ENCODE data around the gene THSD7A.
"Not testable (repeated sequence)": the region's sequence is repeated elsewhere in the genome, so short reads cannot be mapped to it uniquely, and the experiment has no call there.

THSD7A gene

DNA sequence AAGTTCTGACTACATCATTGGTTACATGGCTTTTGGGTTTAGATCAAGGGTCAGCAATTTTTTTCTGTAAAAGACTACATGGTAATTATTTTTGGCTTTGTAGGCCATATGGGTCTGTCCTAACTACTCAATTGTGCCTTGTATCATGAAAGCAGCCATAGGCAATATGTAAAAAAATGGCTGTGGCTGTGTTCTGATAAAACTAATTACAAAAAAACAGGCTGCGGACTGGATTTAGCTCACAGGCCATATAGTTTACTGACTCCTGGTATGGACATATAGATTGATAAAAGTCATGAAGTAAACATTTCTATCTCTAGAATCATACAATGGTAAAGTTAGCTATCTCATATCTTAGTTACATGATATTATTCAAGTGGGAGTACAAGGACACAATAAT, 375.4 kb downstream of the THSD7A start:
- TF ChIP-seq, protein P1, sequence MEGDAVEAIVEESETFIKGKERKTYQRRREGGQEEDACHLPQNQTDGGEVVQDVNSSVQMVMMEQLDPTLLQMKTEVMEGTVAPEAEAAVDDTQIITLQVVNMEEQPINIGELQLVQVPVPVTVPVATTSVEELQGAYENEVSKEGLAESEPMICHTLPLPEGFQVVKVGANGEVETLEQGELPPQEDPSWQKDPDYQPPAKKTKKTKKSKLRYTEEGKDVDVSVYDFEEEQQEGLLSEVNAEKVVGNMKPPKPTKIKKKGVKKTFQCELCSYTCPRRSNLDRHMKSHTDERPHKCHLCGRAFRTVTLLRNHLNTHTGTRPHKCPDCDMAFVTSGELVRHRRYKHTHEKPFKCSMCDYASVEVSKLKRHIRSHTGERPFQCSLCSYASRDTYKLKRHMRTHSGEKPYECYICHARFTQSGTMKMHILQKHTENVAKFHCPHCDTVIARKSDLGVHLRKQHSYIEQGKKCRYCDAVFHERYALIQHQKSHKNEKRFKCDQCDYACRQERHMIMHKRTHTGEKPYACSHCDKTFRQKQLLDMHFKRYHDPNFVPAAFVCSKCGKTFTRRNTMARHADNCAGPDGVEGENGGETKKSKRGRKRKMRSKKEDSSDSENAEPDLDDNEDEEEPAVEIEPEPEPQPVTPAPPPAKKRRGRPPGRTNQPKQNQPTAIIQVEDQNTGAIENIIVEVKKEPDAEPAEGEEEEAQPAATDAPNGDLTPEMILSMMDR (IDR thresholded peaks at IDR 0.05; ENCODE audit: low read depth, low read length) = no peak
- Histone ChIP-seq H3K27me3 (ENCODE audit: insufficient read depth, low read depth, severe bottlenecking) (no peaks in the 10 kb centered on the region), H3K9me3 (ENCODE audit: severe bottlenecking) (no peaks in the 10 kb centered on the region), H3K27ac (no peak overlapping the region), H3K36me3 (no peaks in the 10 kb centered on the region), H3K4me3 (ENCODE audit: low read depth, low read length) (no peak overlapping the region)
- DNase-seq = no peak

DNA sequence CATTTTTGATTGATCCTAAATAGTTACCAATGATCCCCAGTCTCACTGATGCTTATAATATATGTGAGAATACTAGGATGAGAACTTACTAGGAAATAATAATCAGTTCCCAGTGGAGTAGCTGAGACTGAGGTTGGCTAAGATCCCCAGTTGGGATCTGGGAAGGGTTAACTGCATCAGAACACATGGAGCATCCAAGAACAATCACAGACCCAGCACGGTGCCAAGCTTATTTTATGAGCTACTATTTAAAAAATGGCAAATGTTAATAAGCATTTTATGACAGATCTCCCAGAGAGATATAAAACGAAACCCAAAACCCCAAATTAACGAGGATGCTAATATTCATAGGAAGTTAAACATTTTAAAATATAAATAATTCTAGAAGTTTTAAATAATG, 379.5 kb downstream of the THSD7A start:
- H3K36me3 ChIP-seq = no peaks in the 10 kb centered on the region
- no peak for DNase-seq
- H3K27ac ChIP-seq = no peak overlapping the region
- H3K4me3 ChIP-seq (ENCODE audit: low read depth, low read length) = no peak overlapping the region
- TF ChIP-seq, protein P1 (IDR thresholded peaks at IDR 0.05; ENCODE audit: low read depth, low read length) = no peak
- no peaks in the 10 kb centered on the region for H3K27me3 ChIP-seq (ENCODE audit: insufficient read depth, low read depth, severe bottlenecking)
- H3K9me3 ChIP-seq (ENCODE audit: severe bottlenecking) = no peaks in the 10 kb centered on the region

DNA sequence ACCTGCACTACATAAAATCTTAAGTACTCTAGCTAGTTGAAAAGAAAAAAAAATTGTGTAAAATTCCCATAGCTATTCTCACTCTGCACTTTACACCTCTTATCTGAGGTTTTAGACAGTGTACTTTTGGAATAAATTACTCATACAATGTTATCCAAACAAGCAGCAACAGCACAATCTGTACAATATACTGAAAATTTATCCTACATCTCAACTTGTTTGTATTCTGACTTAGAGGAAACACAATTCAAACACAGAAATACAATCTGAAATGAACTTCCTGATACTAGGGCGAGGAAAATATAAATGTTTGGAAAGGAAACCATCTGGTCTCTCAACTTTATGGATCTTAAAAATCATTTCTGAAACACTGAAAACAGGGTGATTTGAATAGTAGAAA, 381.7 kb downstream of the THSD7A start:
- Histone ChIP-seq H3K36me3 (no peaks in the 10 kb centered on the region), H3K4me3 (ENCODE audit: low read depth, low read length) (no peak overlapping the region), H3K27me3 (ENCODE audit: insufficient read depth, low read depth, severe bottlenecking) (no peaks in the 10 kb centered on the region), H3K9me3 (ENCODE audit: severe bottlenecking) (no peaks in the 10 kb centered on the region), H3K27ac (no peak overlapping the region)
- no peak for DNase-seq
- TF ChIP-seq, protein P1 (IDR thresholded peaks at IDR 0.05; ENCODE audit: low read depth, low read length) = no peak

DNA sequence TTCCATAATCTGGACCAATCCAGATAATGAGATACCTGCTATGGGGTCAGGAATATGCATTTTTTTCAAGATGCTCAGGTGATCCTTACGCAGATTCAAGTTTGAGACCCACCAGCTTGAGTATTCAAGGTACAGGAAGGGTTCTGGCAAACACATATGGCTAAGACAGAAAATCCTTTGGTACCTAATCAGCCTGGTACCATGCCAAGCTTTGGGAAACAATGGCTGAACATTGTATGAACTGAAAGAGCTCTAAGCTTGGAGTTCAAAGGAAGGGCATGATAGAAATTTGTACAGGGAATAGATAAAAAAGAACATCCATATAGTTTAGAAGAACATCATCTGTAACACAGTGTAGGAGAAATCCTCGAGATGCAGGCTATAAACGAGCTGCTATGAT, 382.7 kb downstream of the THSD7A start:
- no peaks in the 10 kb centered on the region for H3K9me3 ChIP-seq (ENCODE audit: severe bottlenecking)
- H3K27ac ChIP-seq = no peak overlapping the region
- TF ChIP-seq, protein P1 (IDR thresholded peaks at IDR 0.05; ENCODE audit: low read depth, low read length) = no peak
- no peak overlapping the region for H3K4me3 ChIP-seq (ENCODE audit: low read depth, low read length)
- no peaks in the 10 kb centered on the region for H3K27me3 ChIP-seq (ENCODE audit: insufficient read depth, low read depth, severe bottlenecking)
- DNase-seq = no peak
- H3K36me3 ChIP-seq = no peaks in the 10 kb centered on the region

DNA sequence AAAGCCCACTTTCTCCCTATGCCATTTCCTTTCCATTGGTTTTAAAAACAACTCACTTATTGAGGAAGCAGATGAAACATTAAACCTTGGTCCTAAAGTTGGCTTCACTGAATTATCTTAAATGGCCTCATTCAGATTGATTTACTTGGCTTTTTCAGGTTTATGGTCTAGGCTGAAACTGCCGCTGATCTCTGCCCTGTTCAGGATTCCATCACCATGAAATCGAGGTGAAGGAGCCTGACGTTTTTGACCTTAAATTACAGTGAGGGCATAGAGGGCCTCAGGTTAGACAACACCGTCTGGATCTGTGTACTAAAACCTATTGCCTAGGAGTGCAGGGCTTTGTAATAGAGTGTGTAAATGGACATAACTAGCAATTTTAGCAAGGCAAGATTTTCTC, 383.7 kb downstream of the THSD7A start:
- no peaks in the 10 kb centered on the region for H3K27me3 ChIP-seq (ENCODE audit: insufficient read depth, low read depth, severe bottlenecking)
- TF ChIP-seq, protein P1 (IDR thresholded peaks at IDR 0.05; ENCODE audit: low read depth, low read length) = no peak

DNA sequence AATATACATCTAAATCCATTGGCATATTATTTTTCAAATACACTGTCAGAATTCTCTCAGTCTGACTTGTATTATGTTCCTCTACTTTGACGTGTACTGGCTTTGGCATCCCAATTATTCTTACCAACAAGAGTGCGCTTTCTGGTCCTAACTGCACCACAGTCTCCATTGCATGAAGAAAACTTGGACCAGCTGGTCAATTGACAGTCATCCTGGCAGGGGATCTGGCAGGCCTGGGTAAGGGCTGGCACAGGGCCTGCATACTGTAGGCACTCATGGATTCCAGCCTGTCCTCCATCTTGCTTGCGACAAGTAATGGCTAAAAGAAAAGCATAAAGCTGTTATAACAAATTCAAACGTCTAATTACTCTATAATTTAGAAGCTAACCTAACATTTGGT, 384.9 kb downstream of the THSD7A start:
- Histone ChIP-seq H3K27ac (no peak overlapping the region), H3K36me3 (no peaks in the 10 kb centered on the region), H3K27me3 (ENCODE audit: insufficient read depth, low read depth, severe bottlenecking) (no peaks in the 10 kb centered on the region), H3K9me3 (ENCODE audit: severe bottlenecking) (no peaks in the 10 kb centered on the region), H3K4me3 (ENCODE audit: low read depth, low read length) (no peak overlapping the region)
- DNase-seq = no peak
- TF ChIP-seq, protein P1 (IDR thresholded peaks at IDR 0.05; ENCODE audit: low read depth, low read length) = no peak

More for the DNA sequence above, 383.7 kb downstream of the THSD7A start:
- DNase-seq = no peak
- no peak overlapping the region for H3K4me3 ChIP-seq (ENCODE audit: low read depth, low read length)
- H3K36me3 ChIP-seq = no peaks in the 10 kb centered on the region
- no peaks in the 10 kb centered on the region for H3K9me3 ChIP-seq (ENCODE audit: severe bottlenecking)
- H3K27ac ChIP-seq = no peak overlapping the region

DNA sequence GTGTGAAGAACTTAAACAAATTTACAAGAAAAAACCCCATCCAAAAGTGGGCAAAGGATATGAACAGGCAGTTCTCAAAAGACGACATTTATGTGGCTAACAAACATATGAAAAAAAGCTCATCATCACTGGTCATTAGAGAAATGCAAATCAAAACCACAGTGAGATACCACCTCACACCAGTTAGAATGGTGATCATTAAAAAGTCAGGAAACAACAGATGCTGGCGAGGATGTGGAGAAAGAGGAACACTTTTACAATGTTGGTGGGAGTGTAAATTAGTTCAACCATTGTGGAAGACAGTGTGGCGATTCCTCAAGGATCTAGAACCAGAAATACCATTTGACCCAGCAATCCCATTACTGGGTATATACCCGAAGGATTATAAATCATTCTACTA, 388.1 kb downstream of the THSD7A start:
- not testable (repeated sequence) for H3K4me3 ChIP-seq (ENCODE audit: low read depth, low read length); DNase-seq; H3K27me3 ChIP-seq (ENCODE audit: insufficient read depth, low read depth, severe bottlenecking)

More for the DNA sequence above, 388.1 kb downstream of the THSD7A start:
- not testable (repeated sequence) for H3K27ac ChIP-seq; H3K36me3 ChIP-seq; H3K9me3 ChIP-seq (ENCODE audit: severe bottlenecking)

Data from WERI-Rb-1 (cell line).